Stimulated activated CD4-positive, alpha-beta T cell treated with anti-CD3 and anti-CD28 coated beads, Interleukin-4, amount 100 ng/mL, for 1 hour (primary cell): ENCODE data around the gene TBC1D22A.

Source experiments
- DNase-seq: peaks from one replicate; pipeline ENCODE4 v3.0.0-alpha.2; 2020

TBC1D22A gene

DNA sequence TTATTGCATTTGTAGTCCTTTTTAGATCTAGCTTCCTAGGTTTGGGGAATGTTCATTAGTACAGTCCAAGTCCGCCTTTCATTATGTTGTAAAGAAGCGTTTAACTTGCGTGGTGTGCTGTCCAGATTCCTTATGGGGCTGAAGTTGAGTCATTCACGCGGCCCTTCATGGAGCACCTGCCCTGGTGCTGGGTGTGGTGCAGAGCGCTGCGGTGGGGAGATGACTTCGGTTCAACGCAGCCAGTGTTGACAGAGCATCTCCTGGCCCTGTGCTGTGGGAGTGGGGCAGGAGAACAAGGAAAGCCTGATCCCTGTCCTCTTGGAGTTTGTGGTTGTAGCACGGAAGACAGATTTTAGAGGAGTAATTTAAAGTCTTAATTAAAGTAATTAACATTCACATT, 152.0 kb downstream of the TBC1D22A start:
- no peak for DNase-seq

DNA sequence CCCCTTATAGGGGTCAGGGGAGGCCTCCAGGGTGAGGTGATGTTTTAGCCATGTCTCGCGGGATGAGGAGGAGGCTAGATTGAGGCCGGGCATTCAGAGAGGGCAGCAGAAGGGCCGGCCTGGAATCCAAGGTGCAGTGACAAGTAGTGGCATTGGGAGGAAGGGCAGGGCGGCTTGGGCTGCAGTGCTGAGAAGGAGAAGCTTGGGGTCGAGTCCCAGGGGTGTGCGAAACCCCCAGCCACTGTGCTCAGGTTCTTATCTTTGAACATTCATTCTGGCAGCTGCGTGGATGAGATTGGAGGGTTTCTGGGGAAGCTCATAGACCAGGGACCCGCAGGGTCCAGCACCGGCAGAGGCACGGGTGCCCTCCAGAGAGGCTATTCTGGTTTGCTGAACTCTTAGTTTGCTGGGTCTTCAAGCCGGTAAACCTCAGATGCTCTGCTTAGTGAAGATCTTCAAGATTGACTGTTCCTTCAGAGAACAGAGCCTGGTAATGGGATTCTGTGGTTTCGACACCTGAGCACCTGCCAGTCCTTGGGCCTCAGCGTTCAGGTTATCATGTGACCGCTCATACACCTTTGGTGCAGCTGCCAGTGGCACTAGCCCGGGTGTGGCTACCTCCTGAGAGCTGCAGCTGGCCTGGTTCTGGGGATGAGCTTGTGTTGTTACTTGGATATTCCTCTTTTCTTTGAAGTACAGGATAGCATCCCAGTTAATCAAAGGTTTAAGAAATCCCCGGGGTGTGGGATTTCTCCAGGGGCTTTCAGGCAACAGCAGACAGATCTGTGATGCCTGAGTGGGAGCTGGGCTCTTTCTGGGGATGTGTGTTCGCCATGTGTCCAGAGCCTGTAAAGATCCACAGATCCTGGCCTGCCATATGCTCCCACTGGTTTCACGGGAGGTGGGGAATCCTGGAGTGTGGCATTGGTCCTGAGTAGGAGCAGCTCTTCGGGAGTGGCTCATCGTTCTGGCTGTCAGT, 152.8 kb downstream of the TBC1D22A start:
- no peak for DNase-seq

DNA sequence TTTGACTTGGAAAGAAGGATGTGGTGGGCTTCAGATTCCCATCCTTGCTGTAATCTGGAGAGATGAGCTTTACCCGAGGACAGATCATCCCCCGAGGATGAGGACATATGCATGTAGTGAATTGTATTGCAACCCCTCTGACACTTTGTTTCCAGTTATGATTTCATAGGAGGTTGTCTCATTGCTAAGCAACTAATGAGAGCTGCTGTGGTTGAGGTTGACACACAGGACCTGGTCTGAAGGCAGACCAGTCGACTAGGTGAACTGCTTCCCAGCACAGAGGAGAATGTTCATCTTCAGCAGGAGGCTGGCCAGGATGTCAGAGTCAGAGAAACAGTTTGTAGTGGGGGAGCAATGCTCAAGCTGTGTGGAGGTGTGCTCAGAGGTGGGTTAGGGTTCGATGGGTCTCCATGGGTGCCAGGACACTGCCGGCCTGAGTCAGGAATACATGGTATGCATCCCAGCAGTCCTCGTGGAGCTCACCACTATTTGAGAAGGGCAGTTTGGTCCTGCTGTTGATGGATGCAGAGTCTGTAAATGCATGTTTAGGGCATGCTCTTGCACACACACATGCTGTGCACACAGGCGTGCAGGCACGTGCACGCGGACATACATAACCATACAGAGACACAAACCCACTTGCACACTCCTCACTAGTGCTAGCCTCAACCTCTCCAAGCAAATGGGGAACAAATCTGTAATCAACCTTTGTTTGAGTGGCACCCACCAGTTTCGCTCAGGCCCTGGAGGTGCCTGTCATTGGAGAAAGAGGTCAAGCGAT, 153.7 kb downstream of the TBC1D22A start:
- no peak for DNase-seq

DNA sequence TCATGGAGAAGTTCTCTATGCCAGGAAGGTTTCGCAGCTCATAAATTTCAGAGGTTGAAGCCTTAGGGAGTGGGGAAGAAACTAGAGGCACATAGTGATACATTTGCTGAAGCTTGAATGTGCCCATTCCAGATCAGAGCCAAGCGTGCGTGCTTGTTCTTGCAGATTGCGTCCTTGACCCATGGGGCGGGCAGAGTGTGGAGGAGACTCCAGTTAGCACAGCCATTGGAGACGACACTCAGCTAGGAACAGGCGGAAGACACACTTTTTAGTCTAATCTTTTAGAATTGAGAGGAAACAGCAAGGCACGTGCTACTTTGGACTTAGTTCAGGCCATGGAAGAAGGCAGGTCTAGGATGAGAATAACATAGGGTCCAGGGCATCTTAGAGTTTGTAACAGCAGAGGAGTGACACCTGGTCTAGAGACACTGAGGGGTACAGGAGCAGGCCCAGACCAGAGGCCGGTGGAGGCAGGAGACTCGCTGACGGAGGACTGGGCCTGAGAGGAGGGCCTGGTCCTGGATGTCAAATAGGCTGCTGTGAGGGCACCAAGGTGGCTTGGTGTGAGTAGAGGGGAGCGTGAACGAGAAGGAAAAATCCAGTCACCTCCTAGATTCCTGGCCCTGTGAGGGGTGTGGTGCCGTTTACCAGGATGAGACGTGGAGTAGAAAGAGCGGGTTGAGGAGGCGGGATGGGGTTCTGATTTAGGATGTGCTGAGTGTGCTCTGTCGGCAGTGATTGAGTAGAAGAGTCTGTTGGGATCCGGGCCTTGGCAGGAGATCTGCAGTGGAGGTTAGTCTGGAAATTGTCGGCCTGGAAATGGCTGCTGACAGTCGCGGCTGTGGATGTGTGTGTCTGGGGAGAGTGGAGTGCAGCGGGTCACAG, 154.7 kb downstream of the TBC1D22A start:
- DNase-seq, result no peak

DNA sequence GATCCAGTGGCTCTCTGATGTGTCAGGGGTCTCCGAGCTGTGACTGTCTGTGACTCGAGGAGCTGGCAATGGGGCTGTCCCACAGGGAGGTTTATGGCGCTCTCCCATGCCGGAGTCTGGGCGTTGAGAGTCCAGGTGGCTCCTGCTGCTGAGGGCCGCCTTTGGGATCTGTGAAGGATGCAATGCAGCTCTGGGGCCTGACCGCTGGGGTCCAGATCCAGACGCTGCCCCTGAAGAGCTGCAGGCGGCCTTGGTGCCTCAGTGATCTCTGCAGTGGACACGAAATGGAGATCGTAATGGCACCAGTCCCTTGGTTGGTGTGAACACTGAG, 155.3 kb downstream of the TBC1D22A start:
- DNase-seq, result no peak

DNA sequence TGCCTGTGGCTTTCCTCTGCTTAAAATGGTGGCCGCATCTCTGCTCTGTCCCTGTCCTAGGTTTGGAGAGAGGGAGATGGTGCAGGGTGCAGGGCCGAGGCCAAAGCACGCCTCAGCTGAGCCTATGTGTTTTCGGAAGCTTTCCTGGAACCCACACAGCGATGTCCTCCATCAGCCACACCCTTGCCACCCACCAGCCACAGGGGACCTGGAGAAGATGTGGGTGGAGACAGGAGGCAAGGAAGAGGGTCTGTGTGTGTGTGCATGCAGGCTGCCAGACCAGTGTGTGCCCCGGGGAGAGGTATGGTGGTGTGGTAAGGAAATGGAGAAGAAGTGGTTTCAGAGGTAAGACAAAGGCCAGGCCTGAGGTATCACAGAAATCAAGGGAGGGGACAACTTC, 155.7 kb downstream of the TBC1D22A start:
- no peak for DNase-seq

DNA sequence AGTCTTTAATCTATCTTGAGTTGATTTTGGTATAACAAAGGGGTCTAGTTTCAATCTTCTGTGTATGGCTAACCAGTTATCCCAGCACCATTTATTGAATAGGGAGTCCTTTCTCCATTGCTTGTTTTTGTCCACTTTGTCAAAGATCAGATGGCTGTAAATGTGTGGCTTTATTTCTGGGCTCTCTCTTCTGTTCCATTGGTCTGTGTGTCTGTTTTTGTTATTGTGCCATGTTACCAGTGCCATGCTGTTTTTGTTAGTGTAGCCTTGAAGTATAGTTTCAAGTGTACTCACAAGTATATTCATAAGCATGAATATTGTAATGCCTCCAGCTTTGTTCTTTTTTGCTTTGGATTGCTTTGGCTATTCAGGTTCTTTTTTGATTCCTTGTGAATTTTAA, 159.6 kb downstream of the TBC1D22A start:
- no peak for DNase-seq

DNA sequence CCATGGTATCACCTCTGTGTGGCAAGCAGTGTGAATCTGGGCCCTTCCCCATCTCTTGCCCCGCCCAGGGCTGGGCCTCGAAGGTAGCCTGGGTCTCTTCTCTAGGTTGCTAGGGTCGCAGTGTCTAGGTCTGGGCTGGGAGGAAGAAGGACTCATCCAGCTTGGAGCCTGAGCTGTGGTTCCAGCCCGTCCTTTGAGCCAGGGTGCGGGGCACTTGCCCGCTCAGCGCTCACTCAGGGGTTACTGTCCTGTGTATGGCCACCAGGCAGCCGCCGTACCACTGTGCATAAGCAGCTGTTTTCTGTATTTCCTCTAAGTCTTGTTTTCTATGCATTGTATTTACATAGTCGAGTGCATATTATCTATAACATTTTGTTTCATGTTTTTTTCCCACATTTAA, 160.9 kb downstream of the TBC1D22A start:
- DNase-seq, result no peak

DNA sequence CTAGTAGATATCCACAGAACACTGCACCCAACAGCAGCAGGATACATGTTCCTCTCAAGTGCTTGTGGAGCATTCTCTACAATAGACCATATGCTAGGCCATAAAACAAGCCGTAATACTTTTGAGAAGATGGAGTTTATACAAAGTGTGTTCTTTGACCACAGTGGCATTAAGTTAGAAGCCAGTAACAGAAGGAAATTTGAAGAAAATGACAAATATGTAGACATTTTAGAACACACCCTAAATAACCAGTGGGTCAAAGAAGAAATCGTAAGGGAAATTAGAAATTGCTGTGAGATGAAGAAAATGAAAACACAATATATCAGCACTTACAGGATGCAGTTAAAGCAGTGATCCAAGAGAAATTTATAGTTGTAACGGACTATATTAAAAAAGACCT, 163.4 kb downstream of the TBC1D22A start:
- no peak for DNase-seq

DNA sequence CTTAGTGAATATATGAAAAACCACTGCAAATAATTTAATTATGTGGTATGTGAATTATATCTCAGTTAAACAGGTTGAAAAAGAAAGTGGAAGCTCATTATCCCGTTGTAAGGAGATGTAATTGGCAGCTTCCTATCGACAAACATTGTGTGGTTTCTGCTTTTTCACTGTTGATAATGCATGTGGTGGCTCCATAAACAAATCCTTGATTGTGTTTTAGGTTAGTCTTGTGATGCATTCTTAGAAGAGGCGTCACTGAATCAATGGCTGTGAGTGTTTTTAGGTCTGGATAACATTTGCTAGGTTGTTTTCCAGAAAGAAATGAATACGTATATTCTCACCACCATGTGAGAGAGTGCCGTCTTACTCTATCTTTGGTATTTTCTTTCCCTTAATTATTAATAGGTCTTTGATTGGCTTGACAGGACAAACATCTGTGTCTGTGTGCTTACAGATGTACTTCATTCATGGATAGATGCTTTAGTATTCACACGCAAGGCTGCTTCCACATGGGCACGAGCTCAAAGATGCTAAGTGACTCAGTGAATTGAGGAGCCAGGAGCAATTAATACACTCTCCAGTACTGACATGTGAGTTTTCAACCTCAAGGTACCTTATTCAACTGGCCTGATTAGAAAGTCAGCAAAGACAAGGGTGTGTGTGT, 166.7 kb downstream of the TBC1D22A start:
- no peak for DNase-seq

DNA sequence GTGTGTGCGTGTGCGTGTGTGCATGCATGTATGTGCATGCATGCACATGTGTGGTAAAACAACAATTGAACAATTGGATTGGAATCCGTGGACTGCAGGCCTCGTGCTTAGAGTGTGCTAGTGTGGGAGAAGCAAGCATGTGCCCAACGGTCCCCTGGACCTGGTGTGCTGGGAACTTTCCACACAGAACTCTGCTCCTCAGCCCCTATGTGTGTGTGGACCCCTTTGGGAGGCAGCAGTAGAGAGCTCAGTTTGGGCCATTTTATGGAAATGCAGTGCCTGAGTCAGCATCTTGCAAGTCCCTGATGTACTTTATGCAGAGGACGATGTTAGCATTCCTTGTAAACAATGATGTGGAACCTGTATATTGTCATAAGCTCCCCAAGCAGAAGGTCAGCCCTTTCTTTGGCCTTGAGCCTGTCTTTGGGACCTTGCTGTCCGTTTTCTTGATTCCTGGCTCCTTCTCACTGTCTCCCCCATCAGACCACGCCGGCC, 167.3 kb downstream of the TBC1D22A start:
- no peak for DNase-seq

DNA sequence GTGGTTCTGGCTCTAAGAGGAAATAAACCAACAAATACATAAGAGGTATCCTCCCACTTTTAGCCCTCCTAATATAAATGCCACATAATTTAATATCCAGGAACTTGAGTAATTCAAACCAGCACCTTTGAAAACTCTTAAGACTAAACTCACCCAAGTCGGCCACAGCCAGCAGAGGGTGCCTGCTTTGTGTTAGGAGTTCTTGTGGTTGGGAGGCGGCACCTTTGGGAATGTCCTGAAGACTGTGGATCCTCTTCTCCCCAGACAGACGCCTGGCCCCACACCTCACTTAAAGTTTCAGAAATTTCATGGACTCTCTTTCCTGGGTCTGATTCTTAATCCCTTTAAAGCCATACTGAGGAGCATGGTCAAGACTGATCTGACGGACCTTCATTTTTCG, 169.0 kb downstream of the TBC1D22A start:
- DNase-seq, result no peak

DNA sequence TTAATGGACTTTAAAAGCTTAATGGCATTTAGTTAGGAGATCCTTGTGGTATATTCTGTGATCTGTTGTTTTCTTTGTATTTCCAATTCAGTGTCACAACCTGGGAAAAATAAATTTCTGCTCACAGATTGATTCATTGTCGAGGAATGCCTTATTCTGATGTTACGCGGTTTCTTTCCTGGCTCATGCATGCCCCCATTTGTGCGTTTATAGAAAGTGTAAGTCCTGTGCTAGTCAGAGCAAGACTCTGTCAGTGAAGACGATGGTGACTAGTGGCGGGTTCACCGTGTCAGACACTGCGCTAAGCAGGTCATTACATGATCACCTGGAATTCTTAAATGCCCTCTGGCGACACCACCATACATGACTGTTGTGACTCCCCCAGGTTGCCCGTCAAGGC, 169.4 kb downstream of the TBC1D22A start:
- no peak for DNase-seq

DNA sequence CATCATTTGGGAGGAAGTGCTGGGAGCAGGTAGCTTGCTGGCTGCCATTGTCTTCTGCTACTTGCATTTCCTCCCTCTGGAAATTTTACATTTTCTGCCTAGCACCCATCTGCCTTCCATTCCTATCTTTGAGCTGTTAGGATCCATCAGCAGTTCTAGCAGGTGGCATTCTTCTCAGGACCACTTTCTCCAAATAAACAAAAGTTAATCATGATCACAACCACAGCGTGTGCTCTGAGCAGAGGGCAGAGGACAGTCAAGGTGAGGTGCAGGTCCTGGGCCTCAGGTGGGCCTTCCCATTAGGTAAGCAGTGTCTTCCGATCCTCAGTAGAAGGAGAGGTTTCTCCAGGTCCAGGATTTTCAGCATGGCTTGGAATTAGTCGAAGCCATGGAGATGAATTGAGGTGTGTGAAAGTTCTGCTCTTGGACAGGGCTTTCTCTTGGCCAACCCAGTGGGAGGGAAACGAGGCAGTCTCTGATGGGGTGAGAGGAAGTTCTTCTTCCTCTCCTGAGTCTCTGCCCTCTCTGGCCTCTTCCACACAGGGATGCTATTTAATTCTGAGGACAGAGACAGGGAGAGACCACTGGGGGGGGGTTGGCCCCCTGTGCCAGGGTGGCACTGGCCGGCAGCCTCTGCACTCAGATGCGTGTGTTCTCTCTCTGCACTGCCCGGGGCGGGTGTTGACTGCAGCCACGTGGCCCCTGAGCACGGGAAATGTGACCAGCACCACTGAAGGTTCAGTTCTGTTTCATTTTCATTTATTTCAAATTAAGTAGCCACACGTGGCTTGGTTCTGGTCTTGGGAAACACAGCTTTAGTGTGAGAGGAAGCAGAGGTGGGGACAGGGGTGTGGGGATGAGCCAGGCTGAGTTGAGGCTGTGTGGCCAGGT, 170.8 kb downstream of the TBC1D22A start:
- no peak for DNase-seq

DNA sequence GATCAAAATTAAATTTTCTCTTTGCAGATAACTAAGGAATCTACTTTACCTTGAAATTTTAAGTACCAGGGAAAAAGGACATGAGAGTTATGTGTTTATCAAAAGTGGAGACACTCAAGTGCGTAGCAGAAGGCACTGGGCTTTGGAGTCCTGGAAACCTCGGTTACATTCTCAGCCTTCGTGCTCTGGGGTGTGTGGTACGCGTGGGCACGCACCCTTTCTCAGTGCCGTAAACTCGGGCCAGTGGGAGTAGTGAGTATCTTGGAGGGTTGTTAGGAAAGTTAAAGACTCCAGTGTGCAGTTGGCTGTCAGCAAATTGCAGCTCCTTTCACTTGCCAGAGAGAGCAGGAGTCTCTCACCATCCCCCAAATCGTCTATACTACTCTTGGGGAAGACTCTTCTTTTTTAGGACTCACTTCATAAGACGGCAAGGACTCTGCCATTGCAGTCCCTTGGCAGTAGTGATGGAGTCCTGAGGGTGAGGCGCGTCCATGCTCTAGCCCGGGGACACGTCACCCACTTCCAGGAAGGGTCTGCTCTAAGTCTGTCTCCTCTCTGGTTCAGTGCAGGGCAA, 171.8 kb downstream of the TBC1D22A start:
- DNase-seq, result no peak

DNA sequence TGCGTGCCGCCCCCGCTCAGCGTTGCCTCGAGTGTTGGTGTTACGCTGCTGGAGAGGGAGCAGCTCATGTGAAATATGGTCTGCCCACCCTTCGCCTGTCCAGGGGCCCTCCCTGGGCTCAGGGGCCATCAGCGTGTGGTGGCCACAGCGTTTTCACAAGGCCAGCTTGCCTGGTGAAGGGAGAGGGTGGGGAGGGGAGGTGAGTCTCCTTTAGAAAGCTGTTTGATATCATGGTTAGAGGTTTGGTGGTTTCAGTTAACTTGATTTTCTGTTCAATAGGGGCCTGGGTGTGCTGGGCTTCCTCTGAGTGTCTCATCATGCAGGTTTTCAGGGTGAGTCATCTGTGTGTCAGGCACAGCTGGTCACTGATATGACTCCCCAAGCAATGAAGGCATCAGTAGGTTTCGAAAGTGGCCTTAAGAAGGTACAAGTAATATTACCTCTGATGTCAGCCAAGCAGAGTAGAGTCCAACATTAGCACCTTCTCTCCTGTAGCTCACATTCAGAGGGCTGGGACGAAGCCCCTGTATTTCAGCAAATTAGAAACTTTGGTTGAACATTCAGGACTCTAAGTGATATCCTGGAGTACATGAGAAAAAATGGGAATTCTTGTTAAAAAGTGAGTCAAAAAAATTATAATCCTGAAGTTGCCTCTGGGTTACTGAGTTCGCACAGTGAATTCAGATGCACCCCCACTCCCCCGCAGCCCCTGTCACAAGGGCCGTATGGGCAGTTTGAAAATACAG, 172.5 kb downstream of the TBC1D22A start:
- DNase-seq, result no peak

DNA sequence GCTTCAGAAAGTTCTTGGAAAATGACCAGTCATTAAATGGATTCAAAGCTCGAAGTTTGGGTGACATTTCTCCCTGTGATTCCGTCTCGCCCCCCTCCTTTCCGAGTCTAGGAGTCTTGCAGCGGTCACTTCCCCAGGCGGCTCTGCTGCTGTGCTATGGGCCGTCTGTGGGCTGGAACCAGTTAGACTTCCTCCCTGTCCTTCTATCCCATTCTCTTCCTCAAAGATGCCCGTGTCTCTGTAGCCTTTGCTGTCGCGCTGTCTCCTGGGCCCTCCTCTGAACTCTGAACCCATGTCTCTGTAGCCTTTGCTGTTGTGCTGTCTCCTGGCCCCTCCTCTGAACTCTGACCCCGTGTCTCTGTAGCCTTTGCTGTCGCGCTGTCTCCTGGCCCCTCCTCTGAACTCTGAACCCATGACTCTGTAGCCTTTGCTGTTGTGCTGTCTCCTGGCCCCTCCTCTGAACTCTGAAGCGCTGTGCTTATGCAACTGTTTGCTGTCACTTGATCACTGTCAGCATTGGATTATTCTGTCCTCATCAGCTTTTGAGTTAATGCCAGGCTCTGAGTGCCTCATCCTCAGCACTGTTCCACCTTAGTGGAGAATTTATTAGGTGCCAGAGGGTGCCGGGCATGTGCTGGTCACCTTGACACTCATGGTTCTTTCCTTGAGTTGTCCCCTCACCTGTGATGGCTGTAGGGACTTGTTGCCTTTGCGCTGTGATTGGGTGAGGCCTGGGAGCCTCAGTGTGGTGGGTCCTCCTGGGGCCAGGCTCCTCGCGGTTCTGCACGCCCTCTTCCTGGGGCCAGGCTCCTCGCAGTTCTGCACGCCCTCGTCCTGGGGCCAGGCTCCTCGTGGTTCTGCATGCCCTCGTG, 173.3 kb downstream of the TBC1D22A start:
- DNase-seq, result no peak

DNA sequence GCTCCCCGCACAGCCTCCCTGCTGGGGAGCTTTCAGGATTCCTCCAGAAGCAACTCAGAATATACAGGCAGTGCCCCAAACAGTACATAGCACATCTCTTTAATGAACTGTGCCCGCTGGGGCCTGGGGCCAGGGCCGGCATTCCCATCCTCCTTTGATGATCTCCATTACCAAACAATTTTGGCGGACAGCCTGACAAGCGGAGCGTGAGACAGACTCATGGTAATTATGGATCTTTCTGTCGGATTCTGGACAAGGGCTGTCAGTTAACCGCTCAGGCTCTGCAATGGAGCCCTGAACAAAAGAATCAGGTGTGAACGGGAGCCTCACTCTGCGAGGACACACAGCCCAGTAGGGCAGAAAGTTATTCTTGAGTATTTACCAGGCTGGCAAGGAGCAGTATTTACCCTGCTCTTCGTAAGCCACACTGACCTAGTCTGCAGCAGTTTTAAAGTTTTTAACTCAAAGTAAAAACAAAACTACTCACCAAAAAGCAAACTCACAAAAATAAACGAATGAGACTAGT, 174.0 kb downstream of the TBC1D22A start:
- DNase-seq, result no peak

DNA sequence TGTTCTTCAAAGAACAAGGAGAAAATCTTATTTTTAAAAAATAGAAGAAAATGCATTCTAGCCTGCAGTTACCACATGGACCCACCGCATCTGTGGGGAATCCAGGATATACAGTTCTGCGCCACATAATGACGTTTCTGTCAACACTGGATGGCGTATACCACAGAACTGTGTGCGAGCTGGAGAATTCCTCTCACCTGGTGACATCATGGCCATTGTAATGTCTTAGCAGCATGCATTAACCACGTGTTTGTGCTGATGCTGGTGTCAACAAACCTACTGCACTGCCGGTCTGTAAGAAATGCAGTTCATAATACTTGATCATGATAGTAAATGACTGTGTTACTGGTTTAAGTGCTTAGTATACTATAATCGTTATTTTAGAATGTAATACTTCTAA, 174.7 kb downstream of the TBC1D22A start:
- no peak for DNase-seq
